CD4-positive, alpha-beta T cell treated with Interferon gamma for 1 hour (primary cell): ENCODE results near the gene ACTR8.

Experiments used
- DNase-seq: peaks from one replicate; pipeline ENCODE4 v3.0.0-alpha.2; 2020

ACTR8 gene

DNA sequence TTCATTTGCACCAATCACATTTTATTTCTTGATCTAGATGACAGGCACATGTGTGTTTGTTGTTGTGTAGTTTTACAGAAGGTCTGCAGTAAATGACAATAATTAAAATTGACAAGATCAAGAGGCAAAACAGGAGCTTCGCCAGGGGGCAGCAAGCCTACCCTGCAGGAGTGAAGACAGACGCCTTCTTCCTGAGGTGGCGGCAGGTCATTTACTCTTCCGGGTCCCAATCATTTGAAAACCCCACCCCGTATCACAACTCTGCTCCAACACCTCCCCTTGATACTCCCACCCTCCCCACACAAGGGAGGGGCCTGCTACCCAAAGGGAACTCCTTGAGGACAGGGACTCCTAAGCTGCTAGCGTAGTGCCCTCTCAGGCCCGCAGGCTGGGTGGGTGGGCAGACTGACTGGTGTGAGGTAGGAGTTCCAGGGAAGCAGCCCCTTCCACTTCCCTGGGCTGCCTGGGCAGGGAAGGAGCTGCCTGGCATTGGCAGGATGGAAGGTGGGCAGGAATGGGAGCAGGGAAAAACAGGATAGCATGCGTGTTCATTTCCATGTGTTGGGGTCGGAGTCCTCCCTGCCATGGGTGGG is 48.8 kb downstream of the ACTR8 start:
- no peak for DNase-seq

DNA sequence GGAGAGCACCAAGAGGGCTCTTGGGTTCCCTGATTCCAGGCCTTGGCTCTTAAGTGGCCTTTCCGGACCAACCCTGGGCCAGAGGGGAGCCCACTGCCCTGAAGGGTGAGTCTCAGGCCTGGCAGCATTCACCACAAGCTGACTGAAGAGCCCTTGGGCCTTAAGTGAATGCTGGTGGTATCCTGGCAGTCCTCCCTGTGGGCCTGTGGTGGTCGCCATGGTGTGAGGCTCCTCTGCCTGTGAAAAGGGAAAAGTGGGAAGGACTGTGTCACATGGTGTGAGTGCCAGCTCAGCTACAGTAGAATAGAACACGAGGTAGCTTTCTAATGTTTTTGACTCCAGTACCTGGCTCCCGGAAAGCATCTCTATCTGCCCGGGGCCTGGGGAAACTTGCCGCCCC is 51.0 kb downstream of the ACTR8 start:
- DNase-seq: no peak

DNA sequence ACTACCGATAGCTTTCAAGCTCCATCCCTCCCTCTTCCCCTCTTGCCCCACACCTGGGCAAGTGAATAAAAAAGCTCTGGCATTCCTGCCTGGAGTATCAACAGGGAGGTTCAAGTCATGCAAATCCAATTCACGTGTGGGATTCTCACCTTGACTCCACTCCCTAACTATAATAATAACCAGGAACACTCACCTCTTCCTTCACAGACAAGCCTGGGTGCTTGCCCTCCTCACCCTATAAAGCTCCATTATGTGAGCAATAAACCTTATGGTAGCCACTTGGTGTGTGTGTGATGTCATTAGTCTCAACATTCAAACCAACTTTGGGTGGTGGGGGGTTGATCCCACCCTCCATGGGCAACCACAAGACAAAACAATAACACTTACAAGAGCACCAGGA is 52.3 kb downstream of the ACTR8 start:
- DNase-seq: no peak

DNA sequence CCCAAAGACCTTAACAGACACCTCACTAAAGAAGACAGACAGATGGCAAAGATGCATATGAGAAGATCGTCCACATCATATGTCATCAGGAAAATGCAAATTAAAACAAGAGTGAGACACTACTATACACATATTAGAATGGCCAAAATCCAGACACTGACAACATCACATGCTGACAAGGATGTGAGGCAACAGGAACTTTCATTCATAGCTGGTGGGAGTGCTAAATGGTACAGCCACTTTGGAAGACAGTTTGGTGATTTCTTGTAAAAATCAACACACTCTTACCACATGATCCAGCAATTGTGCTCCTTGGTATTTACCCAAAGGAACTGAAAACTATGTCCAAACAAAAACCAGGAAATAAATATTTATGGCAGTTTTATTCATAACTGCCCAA is 53.4 kb downstream of the ACTR8 start:
- no peak for DNase-seq

DNA sequence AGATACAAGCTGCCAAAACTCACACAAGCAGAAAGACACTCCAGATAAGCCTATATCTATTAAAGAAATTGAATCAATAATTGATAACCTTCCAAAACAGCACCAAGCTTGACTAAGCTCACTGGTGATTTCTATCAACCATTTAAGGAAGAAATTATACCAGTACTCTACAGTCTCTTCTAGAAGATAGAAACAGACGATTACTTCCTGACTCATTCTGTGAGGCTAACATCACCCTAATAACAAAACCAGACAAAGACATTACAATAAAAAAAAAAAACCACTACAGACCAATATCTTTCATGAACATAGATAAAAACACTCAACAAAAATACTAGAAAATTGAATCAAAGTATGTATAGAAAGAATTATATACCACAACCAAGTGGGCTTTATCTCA is 55.9 kb downstream of the ACTR8 start:
- no peak for DNase-seq

DNA sequence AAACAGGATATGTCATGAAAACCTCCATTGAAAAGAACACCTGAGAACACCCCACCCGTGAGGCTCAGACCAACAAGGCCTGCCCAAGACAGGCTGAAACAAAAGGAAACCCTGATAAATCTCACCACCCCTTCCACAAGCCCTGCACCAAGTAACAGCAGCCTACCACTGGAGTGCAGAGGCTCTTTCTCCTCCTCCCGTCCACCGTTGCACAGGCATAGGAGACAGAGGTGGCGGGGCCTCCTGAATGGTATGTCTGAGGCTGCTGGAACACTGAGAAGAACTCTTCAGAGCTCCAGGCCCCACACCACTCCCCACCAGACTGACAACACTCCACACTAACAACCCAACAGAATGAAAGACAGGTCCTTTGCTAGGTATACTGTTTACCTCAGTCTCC is 57.2 kb downstream of the ACTR8 start:
- no peak for DNase-seq

DNA sequence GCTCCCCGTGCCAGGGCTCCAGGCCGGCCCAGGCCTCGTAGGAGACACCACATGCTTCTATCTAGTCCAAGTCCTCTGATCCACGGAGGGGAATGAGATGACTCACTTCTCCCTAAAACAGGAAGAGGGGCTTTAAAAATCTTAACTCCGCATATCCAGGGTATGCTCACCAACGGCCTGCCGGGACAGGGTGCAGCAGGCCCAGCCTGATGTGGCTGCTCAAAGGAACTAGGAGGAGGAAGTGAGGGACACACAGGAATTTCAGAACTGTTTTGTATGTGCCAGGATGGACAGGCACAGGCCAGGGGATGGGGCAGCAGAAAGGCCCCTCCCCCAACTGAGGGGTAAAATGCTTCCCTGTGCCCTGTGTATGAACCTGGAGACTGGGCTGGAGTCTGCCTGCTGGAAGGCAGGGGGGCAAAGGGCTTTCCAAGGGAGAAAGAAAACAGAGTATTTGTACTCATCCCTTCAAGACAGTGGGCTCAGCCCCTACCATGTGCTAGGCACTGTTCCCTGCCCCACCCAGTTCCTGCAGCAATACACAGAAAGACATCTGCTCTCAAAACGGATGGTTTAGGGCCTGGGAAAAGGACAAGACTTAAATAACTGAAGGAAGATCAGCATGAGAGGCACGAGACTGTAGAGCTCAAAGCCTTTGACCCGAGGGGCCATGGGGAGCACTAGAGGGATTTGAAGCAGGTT is 57.8 kb downstream of the ACTR8 start:
- no peak for DNase-seq

DNA sequence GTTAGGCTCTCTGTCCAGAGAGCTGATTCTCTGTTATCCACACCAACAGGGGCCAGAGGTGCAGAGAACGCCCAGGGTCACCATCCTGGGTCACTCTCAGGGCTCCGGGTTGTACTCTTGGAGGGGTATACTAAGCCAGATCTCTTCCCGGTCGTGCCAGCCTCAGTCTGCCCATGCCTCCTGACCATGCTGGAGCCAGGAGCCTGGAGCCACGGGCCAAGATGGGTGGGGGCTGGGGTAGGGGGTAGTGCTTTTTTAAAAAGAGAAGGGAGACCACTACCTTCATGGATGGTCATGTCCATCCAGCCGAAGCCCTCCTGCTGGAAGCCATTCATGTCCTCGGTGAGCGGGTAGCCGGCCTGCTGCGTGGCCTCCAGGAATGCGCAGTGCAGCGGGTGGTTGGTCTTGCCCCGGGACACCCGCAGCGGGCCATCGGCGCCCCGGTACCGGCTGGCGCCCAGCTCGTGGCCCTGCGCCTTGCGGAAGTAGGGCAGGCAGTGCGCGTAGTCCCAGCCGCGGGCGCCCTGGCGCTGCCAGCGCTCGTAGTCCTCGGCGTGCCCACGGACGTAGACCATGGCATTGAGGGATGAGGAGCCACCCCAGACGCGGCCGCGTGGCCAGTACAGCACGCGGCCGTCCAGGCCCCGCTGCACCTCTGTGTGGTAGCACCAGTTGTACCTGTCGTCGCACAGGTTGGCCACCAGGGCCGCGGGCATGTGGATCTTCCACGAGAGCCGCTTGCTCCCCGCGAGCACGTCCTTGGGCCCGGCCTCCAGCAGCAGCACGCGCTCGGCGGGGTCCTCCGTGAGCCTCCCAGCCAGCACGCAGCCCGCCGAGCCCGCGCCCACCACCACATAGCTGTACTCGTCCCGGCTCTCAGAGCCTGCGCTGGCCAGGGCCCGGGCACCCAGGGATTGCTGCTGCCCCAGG is 58.7 kb downstream of the ACTR8 start:
- DNase-seq: no peak

DNA sequence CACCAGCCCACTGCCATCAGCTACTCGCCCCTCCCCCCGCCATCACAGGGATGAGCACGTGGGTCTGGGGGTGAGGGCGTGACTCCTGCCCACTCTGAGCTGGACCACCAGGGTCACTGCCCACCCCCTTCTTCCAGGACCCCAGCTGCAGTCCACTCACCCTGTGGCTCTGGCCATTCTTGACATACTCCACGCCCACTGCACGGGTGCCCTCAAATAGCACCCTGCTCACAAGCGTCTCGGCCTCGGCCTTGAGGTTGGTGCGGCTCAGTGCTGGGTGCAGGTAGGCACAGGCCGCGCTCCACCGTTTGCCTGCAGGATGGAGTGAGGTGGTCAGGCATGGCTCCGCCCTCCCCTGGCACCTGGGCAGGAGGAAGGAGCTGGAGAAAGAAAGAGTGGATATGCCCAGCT is 59.6 kb downstream of the ACTR8 start:
- DNase-seq: no peak

DNA sequence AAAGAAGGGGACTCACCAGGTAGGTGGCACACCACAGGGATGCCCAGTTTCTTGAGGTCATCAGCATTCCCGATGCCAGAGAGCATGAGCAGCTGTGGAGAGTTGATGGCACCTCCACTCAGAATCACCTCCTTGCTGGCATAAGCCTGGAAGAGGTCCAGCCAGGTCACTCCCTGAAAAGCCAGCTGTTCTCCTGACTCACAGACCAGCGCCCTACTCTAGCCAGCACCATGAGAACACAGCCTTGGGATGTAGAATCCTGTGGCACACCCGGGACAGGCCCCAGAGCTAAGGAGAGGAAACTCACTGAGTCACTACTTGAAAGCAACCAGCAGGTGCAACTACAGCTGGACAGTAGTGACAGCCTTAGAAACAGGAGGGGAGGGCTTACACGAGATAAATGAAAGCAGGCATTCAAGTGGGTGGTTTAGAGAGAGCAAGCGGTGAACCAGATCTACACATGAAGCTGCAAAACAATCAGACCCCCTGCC is 60.3 kb downstream of the ACTR8 start:
- no peak for DNase-seq

DNA sequence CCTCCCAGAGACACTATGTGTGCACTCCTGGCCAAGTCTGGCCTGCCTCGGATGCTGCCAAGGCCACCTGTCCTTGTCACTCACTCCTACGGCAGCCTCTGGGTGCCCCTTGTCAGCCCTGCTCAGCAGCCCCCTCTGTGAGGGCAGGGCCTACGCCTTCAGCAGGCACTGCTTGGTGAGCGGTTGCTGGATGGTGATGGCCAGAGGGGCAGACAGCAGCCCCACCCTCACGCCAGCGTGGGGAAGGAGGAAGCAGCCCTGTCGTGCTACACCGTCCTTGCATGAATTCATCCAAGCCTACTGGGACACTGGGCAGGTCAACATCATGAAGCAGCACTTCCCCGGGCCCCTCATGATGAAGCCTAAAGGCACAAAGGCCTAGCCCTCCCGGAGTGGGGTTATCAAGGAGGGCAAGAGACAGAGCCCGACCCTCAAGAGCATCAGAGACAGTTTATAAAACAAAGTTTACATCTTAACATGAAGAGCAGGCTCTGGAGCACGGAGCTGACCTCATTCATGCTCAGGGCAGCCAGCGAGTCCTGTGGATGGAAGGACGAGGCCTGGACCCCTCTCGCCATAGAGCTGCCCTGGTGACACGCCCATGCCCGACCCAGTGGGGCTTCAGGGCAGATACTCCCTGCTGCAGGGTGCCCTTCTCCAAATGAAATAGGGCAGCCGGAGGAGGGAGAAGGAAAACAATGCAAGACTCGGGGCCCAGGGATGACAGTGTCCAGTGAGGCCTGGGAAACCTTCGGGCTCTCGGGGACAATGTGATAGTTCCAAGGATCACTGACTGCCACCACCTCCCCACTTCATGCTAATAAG is 61.0 kb downstream of the ACTR8 start:
- DNase-seq: no peak

DNA sequence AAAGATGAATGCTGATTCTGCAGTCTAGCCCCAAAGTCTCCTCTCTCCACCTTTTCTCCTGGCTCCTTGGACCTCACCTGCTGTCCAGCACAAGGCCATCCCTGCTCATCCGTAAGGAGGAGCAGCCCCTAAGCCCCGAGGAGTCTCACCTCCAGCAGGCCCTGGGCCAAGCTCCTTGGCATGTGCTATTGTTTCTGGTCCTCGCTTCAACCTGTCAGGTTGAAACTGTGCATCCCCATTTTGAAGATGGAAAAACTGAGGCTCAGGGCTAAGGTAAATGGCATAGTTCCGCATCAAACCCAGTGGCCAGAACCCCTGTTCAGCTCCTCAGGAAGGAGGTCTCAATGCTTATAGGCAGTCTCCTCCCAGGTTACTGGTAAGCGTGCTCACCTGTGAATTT is 61.9 kb downstream of the ACTR8 start:
- no peak for DNase-seq

DNA sequence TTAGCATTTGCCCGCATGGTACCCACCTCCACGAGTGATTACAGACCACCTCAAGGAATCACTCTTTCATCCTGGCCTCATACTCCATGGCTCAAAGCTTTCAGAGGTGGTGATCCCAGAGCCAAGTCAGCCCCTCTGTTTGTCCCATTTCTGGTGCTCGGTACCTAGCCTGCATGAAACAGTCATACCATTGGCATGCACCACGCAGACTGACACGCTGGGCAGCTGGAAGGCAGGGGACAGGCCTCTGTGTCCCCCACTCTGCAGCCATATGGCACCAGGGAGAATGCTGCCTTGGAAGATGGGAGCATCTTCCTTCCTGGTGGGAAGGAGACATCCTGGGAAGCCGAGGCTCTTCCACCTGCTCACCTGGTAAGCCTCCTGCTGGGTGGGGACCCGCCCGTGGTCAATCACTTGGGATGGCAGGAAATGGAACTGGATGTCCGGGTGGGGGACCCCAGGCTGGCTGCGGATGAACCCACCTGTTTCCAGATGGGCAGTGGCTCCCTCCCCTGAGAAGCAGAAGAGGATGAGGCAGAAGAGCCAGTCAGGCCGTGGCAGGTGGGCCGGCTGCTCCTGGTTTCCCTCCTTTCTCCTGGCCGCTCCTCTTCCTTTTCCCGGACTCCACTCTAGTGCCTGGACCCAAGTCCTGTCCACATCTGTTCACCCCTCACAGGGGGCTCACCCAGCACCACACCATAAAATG is 62.6 kb downstream of the ACTR8 start:
- no peak for DNase-seq

DNA sequence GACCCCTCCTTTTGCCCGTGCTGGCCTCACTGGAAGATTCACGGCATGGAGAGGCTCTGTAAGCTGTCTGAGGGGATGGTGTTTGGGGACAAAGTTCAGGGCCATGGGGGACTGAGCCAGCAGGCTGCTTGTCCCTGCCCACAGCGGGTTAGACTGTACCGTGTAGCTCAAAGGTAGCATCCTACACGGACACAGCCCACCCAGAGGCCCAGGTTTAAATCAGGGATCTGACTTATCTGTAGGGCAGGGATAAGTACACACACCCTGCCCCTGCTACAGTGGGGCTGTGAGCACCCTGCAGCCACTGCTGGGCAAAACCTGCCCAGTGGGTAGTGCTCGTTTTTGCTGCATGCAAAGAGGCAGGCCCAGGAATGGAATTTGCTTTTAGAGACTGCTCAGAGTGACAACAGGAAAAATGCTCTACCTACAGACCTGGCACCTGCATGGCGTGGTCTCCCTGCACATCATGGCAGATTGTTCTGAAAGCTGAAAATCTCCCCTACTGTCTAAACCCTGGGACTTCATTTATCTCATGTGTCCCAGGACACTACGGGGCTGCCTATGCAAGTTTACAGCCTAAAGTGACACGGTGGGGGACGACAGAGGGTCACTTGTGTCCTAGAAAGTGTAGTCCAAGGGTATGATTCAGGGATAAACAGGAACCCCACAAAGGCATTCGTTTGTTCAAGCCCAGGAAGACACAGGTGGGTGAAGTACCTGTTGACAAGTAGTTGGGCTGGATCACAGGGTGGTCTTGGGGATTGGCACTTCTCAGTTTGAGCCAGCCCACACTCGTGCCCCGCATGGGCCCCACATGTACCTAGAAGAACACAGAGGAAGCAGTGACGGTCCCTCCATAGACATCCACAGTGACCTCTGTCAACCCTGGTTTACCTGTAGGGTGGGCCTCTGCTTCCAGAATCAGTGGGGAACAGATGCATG is 63.5 kb downstream of the ACTR8 start:
- no peak for DNase-seq

DNA sequence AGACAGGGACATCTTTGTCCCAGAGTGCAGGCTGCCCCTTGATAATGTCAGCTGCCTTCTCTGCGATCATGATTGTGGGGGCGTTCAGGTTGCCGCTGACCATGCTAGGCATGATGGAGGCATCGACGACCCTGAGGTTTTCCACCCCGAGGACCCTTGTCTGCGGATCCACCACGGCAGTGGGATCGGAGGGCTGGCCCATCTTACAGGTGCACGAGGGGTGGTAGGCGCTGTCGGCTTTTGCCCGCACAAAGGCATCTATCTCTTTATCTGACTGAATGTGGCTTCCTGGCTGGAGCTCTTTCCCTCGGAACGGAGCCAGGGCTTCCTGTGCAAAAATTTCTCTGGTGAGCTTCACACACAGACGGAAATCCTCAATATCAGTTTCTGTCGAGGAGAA is 64.1 kb downstream of the ACTR8 start:
- DNase-seq: no peak

DNA sequence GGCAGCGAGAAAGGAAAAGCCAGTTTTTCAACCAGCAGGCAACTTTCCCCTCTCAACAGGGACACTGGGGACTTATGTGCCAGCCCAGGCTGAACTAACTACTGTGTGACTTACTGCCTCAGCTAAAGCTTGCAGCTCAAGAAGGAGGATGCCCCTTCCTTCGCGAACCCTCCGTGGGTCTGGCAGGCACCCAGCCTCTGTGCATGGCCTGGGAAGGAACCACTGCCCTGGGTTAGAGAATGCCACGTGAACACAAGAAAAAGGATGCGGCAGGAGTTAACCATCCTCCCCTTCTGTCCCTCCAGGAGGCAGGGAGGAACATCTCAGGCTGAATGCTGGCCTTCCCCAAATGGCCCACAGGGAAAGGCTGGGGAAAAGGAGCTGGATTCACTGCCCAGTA is 64.7 kb downstream of the ACTR8 start:
- DNase-seq: no peak
